MCF 10A (cell line): Measurements from ENCODE around the gene OR11H6. TPM values are rescaled to one million over a fixed set of nuclear protein-coding genes. Genes with fewer than 3 reads are reported as not detected.
"Not testable (repeated sequence)": the region's sequence is repeated elsewhere in the genome, so short reads cannot be mapped to it uniquely, and the experiment has no call there.

Experiments
- BruUV-seq: library from RNA; stranded (reverse); fragments of 400-500 nt; replicated peaks from 2 replicates; lab custom pipeline; 2021; lab: Mats Ljungman, UMichigan
- CTCF ChIA-PET: fragments of 300-600 bp; sonication (Branson Sonifier 250); formaldehyde crosslinking; extraction: SDS; loops from one replicate; lab custom pipeline; 2021; ENCODE audit warnings: antibody characterized with exemption, inconsistent platforms; lab: Yijun Ruan, JAX
- POLR2A ChIA-PET: fragments of 300-600, 350-650 bp; sonication (Branson Sonifier 250); formaldehyde crosslinking; extraction: SDS; loops from one replicate; lab custom pipeline; 2020; ENCODE audit warnings: antibody characterized with exemption, inconsistent platforms; lab: Yijun Ruan, JAX
- DNase-seq: peaks from one replicate; pipeline ENCODE4 v3.0.0-alpha.2; 2018; ENCODE audit not compliant: unreplicated experiment
- H3K27ac Mint-ChIP-seq: one replicate; pipeline ENCODE4 v1.8.0; 2022; ENCODE audit warnings: mild to moderate bottlenecking, low read depth, mixed read lengths; ENCODE audit not compliant: unreplicated experiment
- H3K27me3 Mint-ChIP-seq: one replicate; pipeline ENCODE4 v1.8.0; 2022; ENCODE audit warnings: mixed read lengths; ENCODE audit not compliant: insufficient read depth, unreplicated experiment
- H3K36me3 Mint-ChIP-seq: one replicate; pipeline ENCODE4 v1.8.0; 2022; ENCODE audit warnings: mild to moderate bottlenecking, moderate library complexity, mixed read lengths; ENCODE audit not compliant: insufficient read depth, unreplicated experiment
- H3K4me1 Mint-ChIP-seq: one replicate; pipeline ENCODE4 v1.8.0; 2022; ENCODE audit warnings: mixed read lengths; ENCODE audit not compliant: insufficient read depth, unreplicated experiment
- H3K4me3 Mint-ChIP-seq: one replicate; pipeline ENCODE4 v1.8.0; 2022; ENCODE audit warnings: mild to moderate bottlenecking, moderate library complexity, mixed read lengths; ENCODE audit not compliant: unreplicated experiment
- H3K9me3 Mint-ChIP-seq: one replicate; pipeline ENCODE4 v1.8.0; 2022; ENCODE audit warnings: mixed read lengths; ENCODE audit not compliant: unreplicated experiment
- CTCF ChIP-seq: fragments of 200-600 bp; IDR thresholded peaks from one replicate; pipeline ENCODE4 v1.8.0; 2022; ENCODE audit warnings: antibody characterized with exemption, mild to moderate bottlenecking; ENCODE audit not compliant: unreplicated experiment
- intact Hi-C: fragments of 100-400 bp; cut with micrococcal nuclease; formaldehyde crosslinking; loops from 2 replicates; pipeline ENCODE4 v1.14.1; 2022
- total RNA-seq: library from RNA; stranded (reverse); gene quantifications from 2 replicates; pipeline ENCODE4 v1.2.3, GENCODE V29; 2022

OR11H6 gene
- total RNA-seq, 1 experiment from 2014 or later, result not detected

- ChIA-PET CTCF (no interaction called here), POLR2A (interaction anchor here (0.7 kb wide), 1 partner anchor 53 kb away, joined by 3 read pairs; no protein-coding TSS in a partner anchor)
- no peak for DNase-seq
- Mint-ChIP-seq H3K36me3 (no peaks in the 10 kb centered on the region), H3K9me3 (no peaks in the 10 kb centered on the region), H3K27me3 (peaks cover 28% of the 10 kb centered on the region), H3K4me3 (no peak overlapping the region), H3K27ac (no peak overlapping the region), H3K4me1 (no peaks in the 10 kb centered on the region)
- no TSS peak for BruUV-seq
- intact Hi-C loops, result no loop called here
- TF ChIP-seq CTCF, result no peak
Observed at GRCh38 chr14:20209595-20209994, 13.9 kb upstream of the OR11H6 start.

DNA sequence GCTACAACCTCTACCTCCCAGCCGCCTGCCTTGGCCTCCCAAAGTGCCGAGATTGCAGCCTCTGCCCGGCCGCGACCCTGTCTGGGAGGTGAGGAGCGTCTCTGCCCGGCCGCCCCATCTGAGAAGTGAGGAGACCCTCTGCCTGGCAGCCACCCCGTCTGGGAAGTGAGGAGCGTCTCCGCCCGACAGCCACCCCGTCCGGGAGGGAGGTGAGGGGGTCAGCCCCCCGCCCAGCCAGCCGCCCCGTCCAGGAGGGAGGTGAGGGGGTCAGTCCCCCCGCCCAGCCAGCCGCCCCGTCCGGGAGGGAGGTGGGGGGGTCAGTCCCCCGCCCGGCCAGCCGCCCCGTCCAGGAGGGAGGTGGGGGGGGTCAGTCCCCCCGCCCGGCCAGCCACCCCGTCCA is 11.1 kb upstream of the OR11H6 start:
- H3K4me1 Mint-ChIP-seq, BruUV-seq, DNase-seq, H3K4me3 Mint-ChIP-seq, intact Hi-C loops, H3K27ac Mint-ChIP-seq, CTCF ChIA-PET, POLR2A ChIA-PET, H3K36me3 Mint-ChIP-seq, H3K9me3 Mint-ChIP-seq: not testable (repeated sequence)
- peaks cover 27% of the 10 kb centered on the region for H3K27me3 Mint-ChIP-seq

DNA sequence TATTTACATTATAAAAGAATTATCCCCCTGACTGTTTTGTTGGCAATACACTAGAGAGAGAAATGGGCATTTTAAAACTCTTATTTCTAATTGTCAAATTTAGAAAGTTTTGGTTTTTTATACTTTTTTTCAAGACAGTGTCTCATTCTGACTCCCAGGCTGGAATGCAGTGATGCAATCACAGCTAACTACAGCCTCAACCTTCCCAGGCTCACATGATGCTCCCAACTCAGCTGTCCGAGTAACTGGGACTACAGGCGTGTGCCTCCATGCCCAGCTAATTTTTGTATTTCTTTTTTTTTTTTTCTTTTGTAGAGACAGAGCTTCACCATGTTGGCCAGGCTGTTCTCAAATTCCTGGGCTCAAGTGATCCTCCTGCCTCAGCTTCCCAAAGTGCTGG is 8.3 kb upstream of the OR11H6 start:
- CTCF ChIA-PET, result interaction anchor here (1.0 kb wide), 1 partner anchor 33 kb away, joined by 3 read pairs; no protein-coding TSS in a partner anchor
- BruUV-seq, result no TSS peak
- H3K36me3 Mint-ChIP-seq, result peaks cover 5% of the 10 kb centered on the region
- H3K4me3 Mint-ChIP-seq, result no peak overlapping the region
- POLR2A ChIA-PET, result interaction anchor here (0.7 kb wide), 1 partner anchor 1878 kb away, joined by 3 read pairs; no protein-coding TSS in a partner anchor
- no peaks in the 10 kb centered on the region for H3K9me3 Mint-ChIP-seq
- DNase-seq, result no peak
- intact Hi-C loops, result no loop called here
- TF ChIP-seq CTCF, result no peak
- H3K27me3 Mint-ChIP-seq, result peaks cover 12% of the 10 kb centered on the region
- H3K27ac Mint-ChIP-seq, result no peak overlapping the region
- H3K4me1 Mint-ChIP-seq, result no peaks in the 10 kb centered on the region

DNA sequence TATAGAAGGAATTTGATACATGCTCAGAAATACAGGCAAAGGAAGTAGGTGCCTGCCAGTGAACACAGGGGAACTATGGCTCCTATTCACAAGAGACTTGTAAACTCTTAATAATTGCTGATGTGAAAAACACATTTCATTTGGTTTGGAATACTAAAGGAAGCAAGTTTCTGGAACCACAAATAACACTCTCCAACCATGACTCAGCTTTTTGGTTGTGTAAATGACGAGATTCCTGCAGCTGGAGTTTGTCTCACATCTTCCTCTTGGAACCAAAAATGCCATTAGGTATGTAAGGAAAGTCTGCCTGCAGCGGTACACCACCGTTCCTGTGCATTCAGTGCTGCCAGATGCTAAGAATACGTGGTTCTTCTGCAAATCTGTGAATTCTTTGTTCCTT is 4.5 kb upstream of the OR11H6 start:
- peaks cover 8% of the 10 kb centered on the region for H3K27me3 Mint-ChIP-seq
- CTCF ChIA-PET, result interaction anchor here (0.7 kb wide), 1 partner anchor 1284 kb away, joined by 3 read pairs; no protein-coding TSS in a partner anchor
- peak; percentile 27 for DNase-seq
- no peaks in the 10 kb centered on the region for H3K9me3 Mint-ChIP-seq
- TF ChIP-seq CTCF, result no peak
- POLR2A ChIA-PET, result no interaction called here
- intact Hi-C loops, result no loop called here
- no peak overlapping the region for H3K27ac Mint-ChIP-seq
- no peak overlapping the region for H3K4me3 Mint-ChIP-seq
- BruUV-seq, result no TSS peak
- H3K4me1 Mint-ChIP-seq, result no peaks in the 10 kb centered on the region
- H3K36me3 Mint-ChIP-seq, result peaks cover 5% of the 10 kb centered on the region
